EH (cell line): Measurements from ENCODE around the gene MDP1.

Experiments used
- DNase-seq: peaks from one replicate; pipeline ENCODE4 v3.0.0-alpha.2; 2015; ENCODE audit warnings: low read depth

The MDP1 gene

GRCh38 chr14:24181371-24182077, 34.3 kb downstream of the MDP1 start:
- no peak for DNase-seq

- DNase-seq, result peak; percentile 82
Measured at GRCh38 chr14:24179961-24180796, 35.7 kb downstream of the MDP1 start.

GRCh38 chr14:24179294-24179960, 36.4 kb downstream of the MDP1 start:
- no peak for DNase-seq

- DNase-seq, result no peak
Measured at GRCh38 chr14:24178399-24179178, 37.3 kb downstream of the MDP1 start.

GRCh38 chr14:24177891-24178290, 38.0 kb downstream of the MDP1 start:
- no peak for DNase-seq

- DNase-seq, result no peak
Measured at GRCh38 chr14:24177041-24177825, 38.6 kb downstream of the MDP1 start.

GRCh38 chr14:24176599-24176998, 39.3 kb downstream of the MDP1 start:
- DNase-seq, result no peak

GRCh38 chr14:24172871-24173281, 43.0 kb downstream of the MDP1 start:
- DNase-seq, result no peak

GRCh38 chr14:24172261-24172860, 43.5 kb downstream of the MDP1 start:
- no peak for DNase-seq

- no peak for DNase-seq
Measured at GRCh38 chr14:24171422-24172260, 44.2 kb downstream of the MDP1 start, which contains the start of gene REC8. REC8 (plus strand) TSS chr14:24172080; CDS start chr14:24172553, 473 bp downstream.

GRCh38 chr14:24167469-24168114, 48.3 kb downstream of the MDP1 start:
- DNase-seq, result no peak

GRCh38 chr14:24165785-24166184, 50.1 kb downstream of the MDP1 start:
- no peak for DNase-seq

- DNase-seq, result no peak
Measured at GRCh38 chr14:24164518-24164991, 51.3 kb downstream of the MDP1 start.
